DOHH2 (cell line): ENCODE results near the gene ANTXR1.
"Not testable (repeated sequence)": the region's sequence is repeated elsewhere in the genome, so short reads cannot be mapped to it uniquely, and the experiment has no call there.

Experiments
- EZH2phosphoT487 ChIP-seq: fragments of 200-600 bp; sonication (generic); IDR thresholded peaks from 2 replicates; pipeline ENCODE4 v1.6.1; 2017; ENCODE audit warnings: borderline replicate concordance, mild to moderate bottlenecking, antibody characterized with exemption, low read length, moderate library complexity, mixed read lengths
- TF ChIP-seq, protein P1 (sequence below): fragments of 200-600 bp; sonication (generic); IDR thresholded peaks from one replicate; pipeline ENCODE4 v1.5.1; 2014; ENCODE audit warnings: antibody characterized with exemption, mild to moderate bottlenecking, low read depth, low read length; ENCODE audit not compliant: poor library complexity, severe bottlenecking

DNA sequence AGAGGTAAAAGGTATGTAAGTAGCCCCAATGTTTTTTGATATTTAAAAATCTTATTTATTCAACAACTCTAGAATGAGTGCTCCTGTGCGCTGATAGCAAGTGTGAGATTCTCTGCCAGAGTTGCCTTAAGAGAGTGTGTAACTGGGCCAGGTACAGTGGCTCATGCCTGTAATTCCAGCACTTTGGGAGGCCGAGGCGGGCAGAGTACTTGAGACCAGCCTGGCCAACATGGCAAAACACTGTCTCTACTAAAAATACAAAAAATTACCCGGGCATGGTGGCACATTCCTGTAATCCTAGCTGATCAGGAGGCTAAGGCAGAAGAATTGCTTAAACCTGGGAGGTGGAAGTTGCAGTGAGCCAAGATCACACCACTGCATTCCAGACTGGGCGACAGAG, 161.2 kb downstream of the ANTXR1 start:
- TF ChIP-seq, protein P1, sequence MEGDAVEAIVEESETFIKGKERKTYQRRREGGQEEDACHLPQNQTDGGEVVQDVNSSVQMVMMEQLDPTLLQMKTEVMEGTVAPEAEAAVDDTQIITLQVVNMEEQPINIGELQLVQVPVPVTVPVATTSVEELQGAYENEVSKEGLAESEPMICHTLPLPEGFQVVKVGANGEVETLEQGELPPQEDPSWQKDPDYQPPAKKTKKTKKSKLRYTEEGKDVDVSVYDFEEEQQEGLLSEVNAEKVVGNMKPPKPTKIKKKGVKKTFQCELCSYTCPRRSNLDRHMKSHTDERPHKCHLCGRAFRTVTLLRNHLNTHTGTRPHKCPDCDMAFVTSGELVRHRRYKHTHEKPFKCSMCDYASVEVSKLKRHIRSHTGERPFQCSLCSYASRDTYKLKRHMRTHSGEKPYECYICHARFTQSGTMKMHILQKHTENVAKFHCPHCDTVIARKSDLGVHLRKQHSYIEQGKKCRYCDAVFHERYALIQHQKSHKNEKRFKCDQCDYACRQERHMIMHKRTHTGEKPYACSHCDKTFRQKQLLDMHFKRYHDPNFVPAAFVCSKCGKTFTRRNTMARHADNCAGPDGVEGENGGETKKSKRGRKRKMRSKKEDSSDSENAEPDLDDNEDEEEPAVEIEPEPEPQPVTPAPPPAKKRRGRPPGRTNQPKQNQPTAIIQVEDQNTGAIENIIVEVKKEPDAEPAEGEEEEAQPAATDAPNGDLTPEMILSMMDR: not testable (repeated sequence)
- TF ChIP-seq EZH2phosphoT487: not testable (repeated sequence)
